Fibroblast of lung (primary cell): ENCODE measurements around the gene SLC38A6.

Experiments
- EZH2 ChIP-seq: IDR thresholded peaks from 2 replicates; pipeline ENCODE4 v1.5.1; 2012; ENCODE audit warnings: low read length, control low read depth, mild to moderate bottlenecking; ENCODE audit errors: missing control alignments
- TF ChIP-seq, protein P1 (sequence below), 2 donors: IDR thresholded peaks in 1 of 2; conservative IDR thresholded peaks in 1 of 2; 1 replicate in 1 of 2; 2 replicates in 1 of 2; pipeline ENCODE4 v1.5.1; 2011 to 2012; ENCODE audit warnings: low read length in 2 of 2, control low read depth in 1 of 2, inconsistent platforms in 1 of 2, low read depth in 1 of 2, mild to moderate bottlenecking in 1 of 2

- TF ChIP-seq, protein P1, sequence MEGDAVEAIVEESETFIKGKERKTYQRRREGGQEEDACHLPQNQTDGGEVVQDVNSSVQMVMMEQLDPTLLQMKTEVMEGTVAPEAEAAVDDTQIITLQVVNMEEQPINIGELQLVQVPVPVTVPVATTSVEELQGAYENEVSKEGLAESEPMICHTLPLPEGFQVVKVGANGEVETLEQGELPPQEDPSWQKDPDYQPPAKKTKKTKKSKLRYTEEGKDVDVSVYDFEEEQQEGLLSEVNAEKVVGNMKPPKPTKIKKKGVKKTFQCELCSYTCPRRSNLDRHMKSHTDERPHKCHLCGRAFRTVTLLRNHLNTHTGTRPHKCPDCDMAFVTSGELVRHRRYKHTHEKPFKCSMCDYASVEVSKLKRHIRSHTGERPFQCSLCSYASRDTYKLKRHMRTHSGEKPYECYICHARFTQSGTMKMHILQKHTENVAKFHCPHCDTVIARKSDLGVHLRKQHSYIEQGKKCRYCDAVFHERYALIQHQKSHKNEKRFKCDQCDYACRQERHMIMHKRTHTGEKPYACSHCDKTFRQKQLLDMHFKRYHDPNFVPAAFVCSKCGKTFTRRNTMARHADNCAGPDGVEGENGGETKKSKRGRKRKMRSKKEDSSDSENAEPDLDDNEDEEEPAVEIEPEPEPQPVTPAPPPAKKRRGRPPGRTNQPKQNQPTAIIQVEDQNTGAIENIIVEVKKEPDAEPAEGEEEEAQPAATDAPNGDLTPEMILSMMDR (conservative IDR thresholded peaks at IDR 0.05 in 1 of 2, IDR thresholded peaks at IDR 0.05 in 1 of 2; ENCODE audit: low read depth in 1 of 2, low read length in 2 of 2) = no peak
- no peak for TF ChIP-seq EZH2
Observed at GRCh38 chr14:60989599-60989998, 8.6 kb downstream of the SLC38A6 start.
